Embryonic facial prominence (tissue), 1 donor: ENCODE measurements around the gene TP53I3.
"Not testable (repeated sequence)": the region's sequence is repeated elsewhere in the genome, so short reads cannot be mapped to it uniquely, and the experiment has no call there.

Experiments
- DNase-seq: peaks from one replicate; pipeline ENCODE4 v3.0.0-alpha.2; 2016; ENCODE audit errors: extremely low spot score

The TP53I3 gene

GRCh38 chr2:24100732-24101131, 16.1 kb upstream of the TP53I3 start:
- DNase-seq: not testable (repeated sequence)

GRCh38 chr2:24095171-24095677, 10.6 kb upstream of the TP53I3 start:
- DNase-seq: not testable (repeated sequence)

GRCh38 chr2:24093270-24093669, 8.6 kb upstream of the TP53I3 start:
- not testable (repeated sequence) for DNase-seq

GRCh38 chr2:24088821-24089359, 4.3 kb upstream of the TP53I3 start:
- no peak for DNase-seq

GRCh38 chr2:24087032-24087431, 2.4 kb upstream of the TP53I3 start:
- DNase-seq: no peak

GRCh38 chr2:24086241-24086640, 1.6 kb upstream of the TP53I3 start:
- no peak for DNase-seq

GRCh38 chr2:24085200-24085489, 511 bp upstream of the TP53I3 start:
- DNase-seq: no peak

GRCh38 chr2:24083567-24084385, 858 bp downstream of the TP53I3 start:
- DNase-seq: peak; percentile 65

- no peak for DNase-seq
Measured at GRCh38 chr2:24082787-24083566, 1.7 kb downstream of the TP53I3 start.

GRCh38 chr2:24080701-24081100, 3.9 kb downstream of the TP53I3 start:
- DNase-seq: no peak

- DNase-seq: no peak
Measured at GRCh38 chr2:24077879-24078278, 6.8 kb downstream of the TP53I3 start.

- DNase-seq: no peak
Measured at GRCh38 chr2:24077535-24077877, 7.1 kb downstream of the TP53I3 start.

- peak; percentile 10 for DNase-seq
Measured at GRCh38 chr2:24076849-24077534, 7.6 kb downstream of the TP53I3 start.

- DNase-seq: peak; percentile 95
Measured at GRCh38 chr2:24075915-24076848, 8.5 kb downstream of the TP53I3 start, which contains the start of gene SF3B6. TSS of gene SF3B6 (minus strand) at chr2:24076326. CDS start at chr2:24076229, 97 bp downstream.

- DNase-seq: no peak
Measured at GRCh38 chr2:24075259-24075658, 9.4 kb downstream of the TP53I3 start.

GRCh38 chr2:24073816-24074215, 10.8 kb downstream of the TP53I3 start:
- DNase-seq: no peak

- DNase-seq: no peak
Measured at GRCh38 chr2:24072259-24072658, 12.4 kb downstream of the TP53I3 start.

GRCh38 chr2:24065341-24065740, 19.3 kb downstream of the TP53I3 start:
- DNase-seq: no peak

- no peak for DNase-seq
Measured at GRCh38 chr2:24058564-24059271, 25.9 kb downstream of the TP53I3 start.

GRCh38 chr2:24055750-24056149, 28.9 kb downstream of the TP53I3 start:
- DNase-seq: no peak
